CD4-positive, alpha-beta T cell treated with Interleukin-15 for 4 hours (primary cell): Measurements from ENCODE around the gene ADARB1.
A peak's percentile ranks its signal among the peaks of the same experiment; 100 is the strongest.
"Not testable (repeated sequence)": the region's sequence is repeated elsewhere in the genome, so short reads cannot be mapped to it uniquely, and the experiment has no call there.

ENCODE experiments used
- DNase-seq: peaks from one replicate; pipeline ENCODE4 v3.0.0-alpha.2; 2020; ENCODE audit warnings: low spot score

ADARB1 gene, protein sequence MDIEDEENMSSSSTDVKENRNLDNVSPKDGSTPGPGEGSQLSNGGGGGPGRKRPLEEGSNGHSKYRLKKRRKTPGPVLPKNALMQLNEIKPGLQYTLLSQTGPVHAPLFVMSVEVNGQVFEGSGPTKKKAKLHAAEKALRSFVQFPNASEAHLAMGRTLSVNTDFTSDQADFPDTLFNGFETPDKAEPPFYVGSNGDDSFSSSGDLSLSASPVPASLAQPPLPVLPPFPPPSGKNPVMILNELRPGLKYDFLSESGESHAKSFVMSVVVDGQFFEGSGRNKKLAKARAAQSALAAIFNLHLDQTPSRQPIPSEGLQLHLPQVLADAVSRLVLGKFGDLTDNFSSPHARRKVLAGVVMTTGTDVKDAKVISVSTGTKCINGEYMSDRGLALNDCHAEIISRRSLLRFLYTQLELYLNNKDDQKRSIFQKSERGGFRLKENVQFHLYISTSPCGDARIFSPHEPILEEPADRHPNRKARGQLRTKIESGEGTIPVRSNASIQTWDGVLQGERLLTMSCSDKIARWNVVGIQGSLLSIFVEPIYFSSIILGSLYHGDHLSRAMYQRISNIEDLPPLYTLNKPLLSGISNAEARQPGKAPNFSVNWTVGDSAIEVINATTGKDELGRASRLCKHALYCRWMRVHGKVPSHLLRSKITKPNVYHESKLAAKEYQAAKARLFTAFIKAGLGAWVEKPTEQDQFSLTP

DNA sequence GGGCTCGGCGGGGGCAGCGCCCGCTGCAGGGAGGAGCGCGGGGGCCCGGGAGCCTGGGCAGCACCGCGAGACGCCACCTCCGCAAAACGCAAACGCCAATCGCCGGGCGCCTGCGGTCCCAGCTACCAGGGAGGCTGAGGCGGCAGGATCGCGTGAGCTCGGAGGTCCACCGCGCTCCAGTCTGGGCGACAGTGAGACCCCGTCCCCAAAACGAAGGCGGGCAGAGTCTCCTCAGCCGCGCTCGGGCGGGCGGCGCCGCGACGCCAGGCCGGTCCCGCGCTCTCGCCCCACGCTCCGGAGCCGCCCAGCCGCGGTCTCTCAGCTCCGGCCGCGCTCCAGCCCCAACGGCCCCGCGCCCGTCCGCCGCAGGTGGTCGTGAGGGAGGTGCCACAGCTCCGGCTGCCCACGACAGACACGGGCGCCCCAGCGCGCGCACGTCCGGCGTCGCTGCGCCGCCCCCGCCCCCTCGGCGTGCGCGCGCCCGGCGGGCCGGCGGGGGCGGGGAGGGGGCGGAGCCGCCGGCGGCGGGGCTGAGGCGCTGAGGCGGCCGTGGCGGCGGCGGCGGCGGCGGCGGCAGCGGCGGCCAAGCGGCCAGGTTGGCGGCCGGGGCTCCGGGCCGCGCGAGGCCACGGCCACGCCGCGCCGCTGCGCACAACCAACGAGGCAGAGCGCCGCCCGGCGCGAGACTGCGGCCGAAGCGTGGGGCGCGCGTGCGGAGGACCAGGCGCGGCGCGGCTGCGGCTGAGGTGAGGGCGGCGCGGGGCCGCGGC is at the start of gene ADARB1:
TSS of gene ADARB1 (plus strand) at position 533 of the 770 bp plus-strand sequence. CDS start 97,077 bp downstream, outside the sequence.
- DNase-seq: peak; percentile 52

DNA sequence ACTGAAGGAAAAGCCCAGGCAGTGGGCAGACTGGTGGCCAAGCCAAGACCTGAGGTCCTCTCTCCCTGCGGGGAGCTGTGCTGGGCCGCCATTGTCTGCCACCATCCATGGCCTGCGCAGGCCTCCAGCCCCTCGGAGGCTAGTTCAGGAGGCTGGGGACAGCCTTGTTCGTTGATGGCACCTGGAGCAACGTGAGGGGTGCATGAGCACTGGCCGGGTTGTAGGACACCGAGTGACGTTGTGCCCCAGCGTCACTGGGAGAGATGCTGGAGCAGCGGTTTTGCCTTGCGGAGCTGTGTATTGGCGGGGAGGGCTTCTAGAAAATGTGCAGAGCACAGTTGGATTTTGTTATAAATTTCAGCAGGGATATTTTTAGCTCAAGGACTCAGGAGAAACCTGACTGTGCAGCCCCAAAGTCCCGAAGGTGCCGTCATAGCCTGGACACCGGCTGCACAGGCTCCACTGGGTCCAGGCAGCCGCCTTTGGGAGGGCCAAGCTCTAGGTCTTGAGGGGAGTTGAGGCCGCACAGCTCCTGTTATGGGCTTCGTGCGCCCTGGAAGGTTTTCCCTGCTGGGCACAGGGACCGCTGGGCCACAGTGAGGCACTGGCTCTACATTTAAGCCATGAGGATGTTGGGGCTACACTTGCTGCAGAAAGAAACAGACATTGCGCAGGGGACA is 48.2 kb upstream of the ADARB1 start:
- DNase-seq: no peak

DNA sequence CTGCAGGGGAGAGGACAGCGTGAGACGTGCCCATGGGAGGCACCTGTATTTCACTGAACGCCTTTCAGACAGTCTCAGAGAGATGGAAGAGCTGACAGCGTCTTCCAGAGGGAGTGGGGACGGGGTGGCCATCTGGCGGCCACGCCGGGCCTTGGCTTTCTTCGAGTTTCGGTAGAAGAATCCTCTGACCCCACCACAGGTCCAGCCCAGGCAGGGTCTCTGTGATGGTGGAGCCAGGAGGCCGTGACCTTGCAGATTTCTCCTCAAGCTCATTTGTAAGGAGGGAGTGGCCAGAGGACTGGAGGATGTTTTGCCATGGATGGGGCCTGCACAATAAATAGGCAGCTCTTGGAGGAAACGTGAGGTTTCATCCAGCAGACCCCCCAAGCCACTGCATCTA is 47.6 kb upstream of the ADARB1 start:
- DNase-seq: no peak

DNA sequence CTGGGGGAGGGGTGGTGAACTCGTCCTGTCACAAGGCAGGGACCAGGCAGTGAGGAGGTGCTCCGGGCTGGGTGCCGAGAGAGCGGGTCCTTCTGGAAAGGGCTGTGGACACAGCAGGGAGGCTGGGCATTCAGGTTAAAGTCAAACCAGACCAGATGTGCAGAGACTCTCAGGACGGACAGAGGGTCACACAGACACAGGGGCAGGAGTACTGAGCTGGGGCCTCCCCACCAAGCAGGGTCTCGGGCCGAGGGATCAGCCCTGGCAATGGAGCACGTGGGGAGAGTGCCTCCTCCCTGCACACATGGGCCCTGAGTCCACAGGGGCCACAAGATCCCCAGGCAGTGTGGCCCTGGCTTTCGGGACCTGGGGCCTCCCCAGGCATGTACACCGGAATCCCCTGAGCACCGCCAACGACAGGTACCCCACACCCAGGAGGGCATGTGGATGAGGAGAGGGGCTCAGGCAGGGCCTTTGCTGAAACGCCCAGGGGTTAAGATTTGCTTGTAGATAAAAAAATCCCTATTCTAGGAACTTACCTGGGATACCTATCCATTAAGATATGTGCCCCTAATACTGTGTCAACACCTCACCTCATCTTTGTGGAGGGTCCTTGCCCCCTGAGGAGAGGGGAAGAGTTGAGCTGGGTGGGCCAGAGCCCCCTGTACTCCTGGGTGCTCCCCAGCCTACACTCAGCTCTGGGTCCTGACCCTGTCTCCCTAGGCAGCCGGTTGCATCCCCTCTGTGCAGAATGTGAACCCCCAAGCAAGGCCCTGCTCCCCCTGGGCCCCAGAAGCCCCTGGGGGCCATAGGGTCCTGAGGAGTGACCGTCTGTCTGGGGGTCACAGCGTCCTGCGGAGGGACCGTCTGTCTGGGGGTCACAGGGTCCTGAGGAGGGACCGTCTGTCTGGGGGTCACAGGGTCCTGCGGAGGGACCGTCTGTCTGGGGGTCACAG is 46.9 kb upstream of the ADARB1 start:
- DNase-seq: no peak

DNA sequence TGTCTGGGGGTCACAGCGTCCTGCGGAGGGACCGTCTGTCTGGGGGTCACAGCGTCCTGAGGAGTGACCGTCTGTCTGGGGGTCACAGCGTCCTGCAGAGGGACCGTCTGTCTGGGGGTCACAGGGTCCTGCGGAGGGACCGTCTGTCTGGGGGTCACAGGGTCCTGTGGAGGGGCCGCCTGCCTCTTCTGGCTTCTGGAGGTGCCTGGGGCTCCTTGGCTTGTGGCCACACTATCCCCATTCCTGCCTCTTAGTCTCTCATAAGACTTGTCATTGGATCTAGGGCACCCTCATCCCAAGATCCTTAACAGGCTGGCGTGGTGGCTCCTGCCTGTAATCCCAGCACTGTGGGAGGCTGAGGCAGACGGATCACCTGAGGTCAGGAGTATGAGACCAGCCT is 45.7 kb upstream of the ADARB1 start:
- not testable (repeated sequence) for DNase-seq

DNA sequence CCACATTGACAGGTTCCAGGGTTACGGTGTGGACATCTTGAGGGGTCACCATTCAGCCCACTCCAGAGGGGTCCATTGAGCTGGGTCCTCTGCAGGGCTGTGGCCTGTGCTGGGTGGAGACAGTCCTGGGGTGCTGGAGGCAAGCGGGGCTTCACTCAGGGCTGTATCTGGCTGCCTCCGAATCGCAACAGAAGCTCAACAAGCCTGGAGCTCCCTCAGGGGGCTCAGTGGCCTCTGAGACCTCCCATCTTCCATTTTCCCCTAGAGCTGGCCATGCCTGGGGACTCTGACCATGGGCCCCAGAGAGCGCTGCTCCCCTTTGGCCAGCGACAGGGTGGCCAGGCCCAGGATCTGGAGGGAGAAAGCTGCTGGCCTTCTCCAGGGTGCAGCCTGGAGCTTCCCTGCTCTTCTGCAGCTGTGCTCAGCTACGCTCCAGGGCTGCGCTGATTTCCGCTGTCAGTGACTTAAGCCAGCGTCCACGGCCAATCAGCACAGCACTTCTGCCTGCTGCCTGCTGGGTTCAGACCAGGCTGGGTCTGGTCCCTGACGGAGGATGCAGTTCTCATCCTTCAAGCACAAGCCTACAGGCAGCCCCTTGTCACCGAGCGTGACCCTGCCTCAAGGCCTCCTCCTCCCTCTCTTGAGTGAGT is 45.0 kb upstream of the ADARB1 start:
- no peak for DNase-seq

DNA sequence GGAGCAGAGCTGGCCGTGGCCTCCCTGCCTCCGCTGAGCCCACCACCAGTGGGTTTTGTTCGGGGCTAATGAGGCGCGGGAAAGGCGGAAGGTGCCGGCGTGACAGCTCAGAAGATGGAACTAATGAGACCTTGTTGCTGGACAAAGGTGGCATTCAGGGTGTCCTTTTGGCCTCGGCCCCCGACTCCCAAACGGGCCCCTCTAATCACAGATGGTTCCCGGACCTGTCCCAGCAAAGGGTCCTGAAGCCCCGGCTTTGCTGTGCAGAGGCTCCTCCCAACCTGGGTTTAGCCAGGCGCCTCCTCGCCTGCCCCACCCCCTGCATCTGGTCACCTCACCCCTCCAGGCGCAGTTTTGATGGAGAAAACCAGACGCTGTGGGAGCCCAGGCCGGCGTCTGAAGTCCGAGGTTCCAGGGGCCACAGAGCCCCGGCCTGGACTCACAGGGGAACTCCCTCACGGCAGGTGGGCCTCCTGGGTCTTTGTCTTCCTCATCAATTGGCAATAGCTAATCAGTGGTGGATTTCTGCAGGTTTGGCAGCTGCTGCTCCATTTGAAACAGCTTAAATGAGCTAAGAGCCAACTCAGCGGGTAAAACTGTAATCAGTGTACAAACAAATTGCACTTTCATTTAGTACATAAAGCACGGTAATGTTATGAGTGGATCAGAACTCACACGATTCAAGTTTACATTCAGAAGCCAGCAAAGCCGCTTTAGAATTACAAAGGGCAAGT is 44.3 kb upstream of the ADARB1 start:
- no peak for DNase-seq

DNA sequence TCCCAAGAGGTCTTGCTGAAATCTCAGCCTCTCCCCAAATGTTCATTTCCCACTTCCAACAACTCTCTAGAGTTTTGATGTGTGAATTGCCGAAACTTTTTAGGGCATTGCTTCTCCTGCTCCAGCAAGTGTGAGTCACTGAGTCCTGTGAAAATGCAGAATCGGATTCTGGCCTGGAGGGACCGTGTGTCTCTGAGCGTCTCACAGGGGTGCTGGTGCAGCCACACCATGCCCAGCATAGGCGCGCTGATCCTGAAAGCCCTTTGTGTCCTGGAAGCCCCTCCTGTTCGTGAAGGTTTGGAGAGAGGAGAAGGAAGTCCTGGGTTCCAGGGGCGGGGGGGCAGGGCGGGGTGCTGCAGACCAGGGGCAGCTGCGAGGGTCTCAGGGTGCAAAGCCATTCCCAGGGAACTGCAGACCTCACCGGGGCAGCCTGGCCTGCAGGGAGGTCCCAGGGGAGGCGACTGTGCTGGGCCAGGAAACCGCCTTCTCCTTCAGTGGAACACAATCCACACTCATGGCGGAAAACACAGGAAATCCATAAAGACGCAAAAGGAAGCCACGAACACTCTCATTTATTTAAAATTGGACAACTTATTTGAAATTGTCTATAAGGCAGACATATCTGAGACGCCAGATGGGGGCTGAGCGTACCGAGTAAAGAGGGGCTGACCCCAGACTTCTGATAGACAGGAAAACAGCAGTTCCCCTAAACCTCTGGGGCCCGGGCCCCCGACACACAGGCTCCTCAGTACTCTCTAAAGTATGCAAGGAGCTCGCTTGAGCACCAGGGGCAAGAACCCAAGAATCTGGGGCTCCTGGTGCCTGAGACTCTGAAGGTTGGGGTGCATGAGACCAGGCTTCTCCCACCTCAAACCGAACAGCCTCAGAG is 43.5 kb upstream of the ADARB1 start:
- DNase-seq: no peak

DNA sequence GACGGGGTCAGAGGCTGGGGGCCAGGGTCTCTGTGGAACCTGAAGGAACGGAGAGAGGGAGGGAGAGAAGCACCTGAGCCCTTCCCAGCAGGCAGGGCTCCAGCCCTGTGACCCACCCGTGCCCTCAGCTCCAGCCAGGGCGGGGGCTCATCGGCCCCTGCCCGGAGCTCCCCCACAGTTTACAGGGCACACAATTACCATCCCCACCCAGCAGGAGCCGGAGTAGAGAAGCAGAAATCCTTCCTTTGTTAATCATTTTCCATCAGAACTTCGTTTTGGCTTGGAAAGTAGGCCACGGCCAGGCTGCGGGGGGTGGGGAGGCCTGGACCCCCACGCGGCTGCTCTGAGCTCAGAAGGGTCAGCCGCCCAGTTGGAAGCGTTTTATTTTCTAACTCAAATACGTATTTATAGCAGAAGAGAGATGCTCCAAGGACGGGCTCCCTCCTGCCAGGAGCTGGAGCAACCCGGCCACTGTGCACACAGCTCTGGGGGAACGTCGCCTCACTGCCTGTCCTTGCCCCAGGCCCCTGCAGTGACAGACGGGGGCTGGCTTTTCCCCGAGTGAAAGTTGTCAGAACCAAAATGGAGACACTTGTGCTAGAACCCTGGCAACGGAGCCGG is 42.7 kb upstream of the ADARB1 start:
- DNase-seq: no peak

DNA sequence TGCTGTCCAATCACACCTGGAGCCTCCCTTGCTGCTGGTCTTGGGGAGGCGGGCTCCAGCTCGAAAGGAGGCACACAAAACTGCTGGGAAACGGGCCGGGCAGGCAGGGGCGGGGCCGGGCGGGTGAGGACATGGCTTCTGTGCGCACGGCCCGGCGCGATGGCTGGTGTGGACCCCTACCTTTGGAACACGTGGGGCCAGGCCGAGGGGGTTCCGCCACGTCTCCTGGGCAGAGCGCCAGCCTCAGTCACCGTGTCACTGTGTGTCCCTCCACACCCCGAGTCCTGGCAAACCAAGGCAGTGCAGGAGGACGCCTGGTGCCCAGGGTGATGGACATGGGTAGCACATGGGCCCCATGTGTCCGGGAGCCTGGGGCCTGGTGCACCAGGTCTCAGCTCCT is 42.0 kb upstream of the ADARB1 start:
- DNase-seq: no peak

DNA sequence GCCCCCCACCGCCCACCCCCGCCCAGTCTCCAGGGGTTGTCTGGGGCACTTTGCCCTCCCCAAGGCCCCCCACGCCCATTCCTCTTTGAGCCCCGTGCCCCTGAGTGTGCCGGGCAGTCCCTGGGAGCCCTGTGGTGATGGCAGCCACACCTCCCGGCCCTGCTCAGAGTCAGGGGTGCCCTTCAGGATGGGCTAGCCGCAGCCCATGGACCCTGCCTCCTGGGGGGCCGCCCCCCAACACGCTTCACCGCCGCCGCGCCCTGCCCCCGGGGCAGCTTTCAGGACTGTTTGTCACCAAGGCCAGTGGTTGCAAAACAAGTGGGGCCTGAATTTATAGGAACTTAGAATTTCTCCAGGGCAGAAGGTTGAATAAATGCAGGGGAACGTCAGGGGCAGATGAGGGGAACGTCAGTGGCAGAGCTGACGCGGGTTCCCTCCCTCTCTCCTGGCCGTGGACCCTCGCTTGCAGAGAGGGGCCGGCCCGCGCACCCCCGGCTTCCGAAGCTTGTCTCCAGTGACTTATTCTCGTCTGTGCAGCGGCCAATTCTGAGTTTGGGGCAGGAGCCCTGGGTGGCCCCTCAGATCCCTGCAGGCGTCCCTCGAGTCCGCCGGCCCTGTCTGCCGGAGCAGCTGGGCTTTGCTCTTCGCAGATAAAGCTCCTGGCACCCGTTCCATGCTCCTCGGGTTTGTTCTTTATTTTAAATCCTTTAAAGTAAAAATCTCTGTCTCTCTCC is 41.2 kb upstream of the ADARB1 start:
- no peak for DNase-seq

DNA sequence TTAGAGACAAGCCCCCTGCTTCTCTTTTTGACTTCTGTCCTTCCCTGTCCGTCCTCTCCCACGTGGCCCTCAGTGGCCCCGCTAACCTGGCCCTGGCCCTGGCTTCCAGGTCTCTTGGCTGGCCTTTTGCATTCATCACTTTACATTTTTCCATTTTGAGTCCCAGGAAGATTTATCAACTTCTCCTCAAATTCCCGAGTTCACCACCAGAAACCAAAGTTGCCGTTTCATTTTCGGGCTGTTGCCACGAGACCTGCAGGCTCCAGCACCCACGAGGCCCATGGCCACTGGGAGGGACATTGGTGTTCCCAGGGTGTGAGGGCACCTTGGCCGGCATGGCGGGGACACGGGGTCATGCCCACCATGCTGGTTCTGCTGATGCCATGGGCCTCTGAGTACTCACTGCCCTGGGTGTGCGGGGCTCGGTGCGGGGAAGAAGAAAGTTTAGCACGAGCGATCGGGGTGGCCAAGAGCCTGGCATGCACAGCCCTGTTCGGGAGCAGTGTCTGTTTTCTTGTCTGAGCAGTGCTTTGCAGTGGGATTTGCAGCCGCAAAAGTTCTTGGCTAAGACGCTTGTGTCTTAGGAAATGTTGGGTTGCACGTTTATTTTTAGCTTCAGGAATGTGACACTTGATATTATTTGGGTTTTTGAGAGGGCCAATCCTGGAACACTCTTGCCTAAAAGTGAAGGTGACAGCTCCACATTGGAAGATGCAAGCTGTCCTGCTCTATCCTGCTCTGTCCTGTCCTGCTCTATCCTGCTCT is 40.4 kb upstream of the ADARB1 start:
- DNase-seq: no peak

DNA sequence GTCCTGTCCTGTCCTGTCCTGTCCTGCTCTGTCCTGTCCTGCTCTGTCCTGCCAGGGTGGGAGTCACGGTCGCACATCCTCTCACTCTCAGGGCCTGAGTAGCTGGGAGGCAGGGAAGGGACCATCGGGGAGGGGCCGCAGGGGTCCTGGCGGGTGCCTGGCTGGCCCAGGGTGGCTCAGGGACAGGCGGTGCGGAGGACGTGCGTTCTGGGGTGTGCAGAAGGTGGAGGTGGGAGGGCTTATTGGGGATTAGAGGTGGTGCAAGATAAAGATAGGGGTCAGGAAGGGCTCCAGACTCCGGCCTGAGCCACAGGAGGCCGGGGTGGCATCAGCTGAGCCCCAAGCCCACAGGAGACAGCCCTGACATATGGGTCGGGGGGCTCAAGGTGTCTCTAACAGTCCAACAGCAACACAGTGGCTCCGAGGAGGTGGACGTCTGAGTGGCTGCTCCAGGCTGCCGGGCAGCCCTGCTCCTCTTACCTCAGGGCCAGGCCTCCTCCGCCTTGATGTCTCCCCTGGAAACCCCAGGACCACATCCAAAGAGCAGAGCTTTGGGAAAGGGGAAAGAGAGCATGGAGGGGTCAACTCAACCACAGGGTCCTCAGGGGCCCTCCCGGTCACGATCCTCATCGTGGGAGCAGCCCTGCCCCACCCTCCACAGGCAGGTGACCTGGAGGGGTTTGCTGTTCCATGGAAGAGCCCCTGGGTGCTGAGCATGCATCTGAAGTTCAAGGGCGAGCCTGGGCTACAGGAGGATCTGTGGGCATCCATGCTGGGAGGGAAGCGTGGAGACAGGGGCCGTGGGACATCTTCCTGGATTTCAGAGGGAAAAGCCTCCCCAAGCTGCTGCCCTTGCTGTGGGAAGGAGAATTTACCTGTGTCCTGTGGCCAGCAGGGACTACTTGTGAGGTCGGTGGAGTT is 39.6 kb upstream of the ADARB1 start:
- DNase-seq: no peak

DNA sequence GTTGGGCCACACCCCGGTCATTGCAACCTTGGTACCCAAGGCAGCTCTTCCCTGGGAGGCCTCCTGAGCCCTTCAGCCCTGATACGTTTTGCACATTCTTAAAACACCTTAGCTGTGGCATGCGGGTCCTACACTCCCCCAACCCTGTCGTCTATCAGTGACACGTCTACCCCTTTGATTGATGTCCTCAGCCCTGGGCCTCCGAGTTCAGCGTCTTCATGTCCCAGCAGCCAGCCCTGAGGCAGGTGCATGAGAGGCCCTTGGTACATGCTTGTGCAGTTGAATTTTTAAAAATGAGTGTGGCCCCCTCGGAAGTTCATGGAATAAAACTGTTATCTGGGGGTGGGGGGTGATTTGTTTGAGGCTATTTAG is 38.9 kb upstream of the ADARB1 start:
- DNase-seq: no peak

DNA sequence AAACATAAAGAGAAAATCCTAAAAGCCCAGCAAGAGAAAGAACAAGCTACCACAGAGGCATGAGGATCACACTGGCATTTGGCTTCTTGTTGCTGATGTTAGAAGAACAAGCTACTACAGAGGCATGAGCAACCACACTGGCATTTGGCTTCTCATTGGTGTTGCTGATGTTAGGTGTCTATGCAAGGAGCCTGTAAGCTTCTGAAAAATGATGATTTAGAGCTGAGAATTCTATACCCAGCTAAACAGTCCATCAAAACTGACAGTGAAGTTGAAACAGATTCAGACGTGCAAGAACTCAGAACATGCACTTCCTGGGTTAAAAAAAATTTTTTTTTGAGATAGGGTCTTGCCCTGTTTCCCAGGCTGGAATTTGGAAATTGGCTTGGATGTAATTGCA is 37.8 kb upstream of the ADARB1 start:
- no peak for DNase-seq

DNA sequence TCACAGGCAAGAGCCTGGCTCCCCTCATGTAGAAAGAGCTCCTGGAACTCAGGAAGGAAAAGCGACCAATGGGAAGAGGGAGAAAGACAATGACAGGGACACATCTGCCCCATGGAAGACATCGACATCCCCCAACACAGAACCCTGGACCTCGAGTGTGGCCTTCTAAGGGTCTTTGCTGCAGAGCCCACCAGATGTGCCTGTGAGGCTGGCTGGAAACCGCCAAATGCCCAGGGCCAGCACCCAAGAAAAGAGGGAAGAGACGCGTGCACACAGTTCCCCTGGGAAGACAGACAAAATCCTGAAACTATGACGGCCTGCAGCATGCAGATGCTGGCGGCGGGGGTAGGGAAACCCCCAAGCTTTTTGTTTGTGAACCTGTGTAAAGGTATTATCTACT is 36.4 kb upstream of the ADARB1 start:
- DNase-seq: no peak
